Measurements from ENCODE around the gene PFKL.
"Not testable (repeated sequence)": the region's sequence is repeated elsewhere in the genome, so short reads cannot be mapped to it uniquely, and the experiment has no call there.

The PFKL gene

DNA sequence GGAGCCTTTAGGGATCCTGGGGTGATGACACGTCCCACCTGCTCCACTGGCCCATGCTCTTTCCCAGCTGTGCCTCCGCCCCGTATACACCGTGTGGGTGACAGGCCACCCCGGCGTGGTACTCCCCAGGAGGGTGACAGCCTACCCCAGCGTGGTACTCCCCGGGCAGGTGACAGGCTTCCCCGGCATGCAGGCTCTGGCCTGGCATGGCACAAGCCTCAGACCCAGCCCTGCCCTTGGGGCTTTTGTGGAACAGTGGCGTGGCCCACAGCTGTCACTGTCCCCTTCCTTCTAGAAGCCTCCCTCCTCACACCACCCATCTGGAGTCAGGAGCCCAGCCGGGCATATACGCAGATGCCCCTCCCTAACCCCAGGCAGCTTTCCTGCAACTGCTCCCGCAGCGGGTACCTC lies 4.7 kb upstream of the PFKL start:
- DNase-seq, result no peak

DNA sequence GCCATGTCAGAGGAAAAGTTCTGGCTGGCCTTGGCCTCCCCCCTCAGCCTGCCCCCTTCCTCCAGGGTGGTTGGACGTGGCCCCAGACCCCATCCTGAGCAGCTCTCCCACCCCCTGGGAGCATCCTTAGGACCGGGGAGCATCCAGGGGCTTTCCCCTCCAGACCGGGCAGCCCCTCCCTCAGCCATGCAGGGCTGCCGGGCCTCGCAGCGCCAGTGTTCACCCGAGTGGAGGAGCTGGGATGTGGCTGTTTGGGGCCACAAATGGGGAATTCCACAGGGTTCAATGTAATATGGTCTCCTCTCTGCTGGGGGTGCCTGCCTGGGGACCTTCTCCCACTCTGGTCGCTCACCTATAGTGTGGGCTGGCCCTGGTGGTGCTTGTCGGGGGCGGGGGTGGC lies 4.2 kb upstream of the PFKL start:
- DNase-seq, result no peak

DNA sequence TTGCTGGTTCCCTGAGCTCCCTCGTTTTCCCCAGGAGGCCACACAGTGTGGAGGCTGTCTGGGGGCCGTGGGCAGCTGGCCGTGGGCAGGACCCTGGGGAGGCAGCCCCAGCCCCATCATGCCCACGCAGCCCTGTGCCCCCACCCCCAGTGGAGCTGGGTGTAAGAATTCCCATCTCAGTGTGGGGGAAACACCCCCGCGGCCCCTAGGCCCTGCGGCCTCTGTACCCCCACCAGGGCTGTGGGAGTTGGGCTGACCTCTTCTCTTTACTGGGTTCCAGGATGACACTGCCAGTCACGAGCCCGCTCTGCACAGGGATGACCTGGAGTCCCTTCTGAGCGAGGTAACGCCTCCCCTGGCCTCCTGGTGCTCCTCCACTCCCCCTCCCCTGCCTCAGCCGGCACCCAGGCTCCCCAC lies 3.7 kb upstream of the PFKL start:
- DNase-seq, result no peak

DNA sequence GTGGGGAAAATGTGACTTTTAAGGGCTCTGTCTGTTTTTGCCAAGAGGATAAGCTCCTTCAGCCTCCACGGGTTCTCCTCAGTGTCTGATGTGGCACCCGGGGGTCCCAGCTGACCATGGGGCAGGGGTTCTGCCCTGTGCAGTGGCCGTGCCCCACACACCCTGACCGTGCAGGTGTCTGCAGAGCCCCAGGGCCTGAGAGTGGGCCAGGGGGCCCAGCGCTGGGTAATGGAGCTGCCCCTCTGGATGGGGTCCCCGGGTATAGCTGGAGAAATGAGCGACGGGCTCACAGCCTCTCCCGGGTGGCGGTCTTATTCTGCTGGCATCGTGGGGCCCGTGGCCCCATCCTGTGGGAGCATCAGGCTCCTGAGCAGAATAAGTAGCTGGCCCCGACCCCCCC lies 2.9 kb upstream of the PFKL start:
- no peak for DNase-seq

DNA sequence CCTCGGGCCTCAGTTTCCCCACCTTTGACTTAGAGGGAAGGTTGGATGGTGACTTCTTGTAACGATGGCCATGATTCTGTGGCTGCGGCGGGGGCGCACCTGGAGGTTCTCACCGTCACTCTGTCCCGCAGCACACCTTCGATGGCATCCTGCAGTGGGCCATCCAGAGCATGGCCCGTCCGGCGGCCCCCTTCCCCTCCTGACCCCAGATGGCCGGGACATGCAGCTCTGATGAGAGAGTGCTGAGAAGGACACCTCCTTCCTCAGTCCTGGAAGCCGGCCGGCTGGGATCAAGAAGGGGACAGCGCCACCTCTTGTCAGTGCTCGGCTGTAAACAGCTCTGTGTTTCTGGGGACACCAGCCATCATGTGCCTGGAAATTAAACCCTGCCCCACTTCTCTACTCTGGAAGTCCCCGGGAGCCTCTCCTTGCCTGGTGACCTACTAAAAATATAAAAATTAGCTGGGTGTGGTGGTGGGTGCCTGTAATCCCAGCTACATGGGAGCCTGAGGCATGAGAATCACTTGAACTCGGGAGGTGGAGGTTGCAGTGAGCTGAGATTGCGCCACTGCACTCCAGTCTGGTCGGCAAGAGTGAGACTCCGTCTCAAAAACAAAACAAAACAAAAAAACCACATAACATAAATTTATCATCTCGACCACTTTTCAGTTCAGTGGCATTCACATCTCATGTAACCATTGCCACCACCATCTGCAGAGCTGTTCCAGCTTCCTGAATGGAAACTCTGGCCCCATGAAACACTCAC lies 2.1 kb upstream of the PFKL start:
- peak; percentile 91 for DNase-seq

DNA sequence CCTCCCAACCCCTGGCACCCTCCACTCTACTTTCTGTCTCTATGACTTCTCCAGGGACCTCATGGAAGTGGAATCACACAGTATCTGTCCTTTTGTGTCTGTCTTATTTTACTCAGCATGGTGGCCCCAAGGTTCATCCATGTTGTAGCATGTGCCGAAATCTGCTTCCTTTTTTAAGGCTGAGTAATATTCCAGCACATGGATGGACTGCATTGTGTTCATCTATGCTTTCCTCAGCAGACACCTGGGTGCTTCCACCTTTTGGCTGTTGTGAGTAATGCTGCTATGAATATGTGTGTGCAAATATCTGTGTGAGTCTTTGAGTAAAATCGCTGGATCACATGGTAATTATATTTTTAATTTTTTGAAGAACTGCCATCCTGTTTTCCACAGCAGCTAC lies 1.6 kb upstream of the PFKL start:
- DNase-seq, result no peak

DNA sequence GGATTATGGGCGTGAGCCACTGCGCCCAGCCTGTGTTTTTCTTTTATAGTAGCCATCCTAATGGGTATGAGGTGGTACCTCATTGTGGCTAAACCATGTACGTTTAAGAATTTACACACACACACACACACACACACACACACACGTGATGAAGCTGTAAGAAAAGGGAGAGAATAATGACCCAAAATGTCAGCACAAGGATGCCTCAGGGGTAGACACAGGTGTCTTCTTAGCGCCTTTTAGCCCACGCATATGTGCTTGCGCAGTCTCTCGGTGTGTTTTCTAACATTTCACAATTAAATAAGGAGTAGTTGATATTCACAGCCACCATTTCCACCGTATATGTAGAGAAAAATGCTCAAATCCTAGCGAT lies 782 bp upstream of the PFKL start:
- DNase-seq, result no peak

DNA sequence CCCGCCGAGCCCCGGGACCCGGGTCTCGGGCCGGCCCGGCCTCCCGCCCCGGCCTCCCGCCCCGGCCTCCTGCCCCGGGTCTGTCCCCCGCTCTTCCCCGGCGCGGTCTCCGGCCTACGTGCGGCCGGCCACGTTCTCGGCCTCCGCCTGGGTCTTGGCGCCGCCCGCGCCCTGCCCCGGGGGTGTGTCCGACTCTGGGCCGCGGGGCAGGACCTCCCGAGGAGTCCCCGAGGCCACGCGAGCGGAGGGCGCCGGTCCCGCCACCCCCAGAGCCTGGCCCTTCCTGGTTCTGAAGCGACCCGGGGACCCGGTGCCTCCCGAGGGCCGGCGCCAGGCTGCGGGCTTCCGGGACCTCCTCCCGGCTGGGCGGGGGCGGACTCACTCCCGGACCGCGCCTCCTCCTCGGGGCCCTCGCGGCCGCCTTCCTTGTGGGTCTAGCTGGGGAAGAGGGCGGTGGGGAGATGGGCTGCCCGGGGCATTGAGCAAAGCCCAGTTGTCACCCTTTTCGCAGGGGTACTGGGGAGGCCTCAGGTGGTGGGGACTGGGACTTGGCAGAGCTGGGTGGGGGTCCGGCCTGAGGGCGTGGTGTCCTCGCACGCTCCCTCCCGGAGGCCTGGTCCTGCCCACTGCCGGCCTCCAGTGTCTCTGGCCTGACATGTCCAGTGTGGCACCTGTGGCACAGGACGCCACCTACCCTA lies 558 bp downstream of the PFKL start:
- peak; percentile 36 for DNase-seq

DNA sequence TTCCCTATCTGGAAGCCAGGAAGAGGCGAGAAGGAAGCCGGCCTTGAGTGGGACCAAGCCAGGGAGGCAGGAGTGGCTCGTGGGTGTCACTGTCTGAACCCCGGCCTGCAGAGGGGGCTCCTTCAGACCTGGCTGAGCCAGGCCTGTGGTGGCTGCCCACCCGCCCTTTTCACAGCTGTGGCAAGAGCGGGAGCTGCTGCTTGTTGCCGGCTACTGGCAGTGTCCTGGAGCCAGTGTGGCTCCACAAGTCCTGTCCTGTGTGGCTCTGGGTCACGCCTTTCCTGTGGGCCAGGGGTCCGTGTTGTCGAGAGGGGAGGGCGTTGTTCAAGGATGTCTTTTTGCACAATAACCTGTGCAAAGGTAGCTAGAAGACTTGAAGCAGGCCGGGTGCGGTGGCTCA lies 1.3 kb downstream of the PFKL start:
- no peak for DNase-seq

DNA sequence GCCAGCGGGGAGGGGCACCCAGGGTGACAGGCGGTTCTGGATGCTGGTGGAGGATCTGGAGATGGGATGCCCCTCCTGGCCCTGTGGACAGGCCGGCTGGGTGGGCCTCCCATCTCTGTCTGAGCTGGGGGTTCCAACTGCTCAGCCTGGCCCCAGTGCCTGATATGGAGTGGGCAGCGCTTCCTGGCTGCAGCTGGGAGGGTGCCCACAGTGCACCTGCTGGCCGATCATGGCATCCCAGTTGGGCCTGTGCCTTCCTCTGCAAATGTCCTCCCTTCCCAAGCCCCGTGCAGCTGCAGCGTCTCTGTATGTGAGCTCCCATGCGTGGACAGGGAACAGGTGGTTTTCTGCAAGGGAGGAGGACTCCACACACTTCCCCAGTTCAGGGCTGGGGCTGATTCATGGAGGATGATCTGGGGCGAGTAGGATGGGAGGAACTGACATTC lies 2.1 kb downstream of the PFKL start:
- DNase-seq, result no peak

DNA sequence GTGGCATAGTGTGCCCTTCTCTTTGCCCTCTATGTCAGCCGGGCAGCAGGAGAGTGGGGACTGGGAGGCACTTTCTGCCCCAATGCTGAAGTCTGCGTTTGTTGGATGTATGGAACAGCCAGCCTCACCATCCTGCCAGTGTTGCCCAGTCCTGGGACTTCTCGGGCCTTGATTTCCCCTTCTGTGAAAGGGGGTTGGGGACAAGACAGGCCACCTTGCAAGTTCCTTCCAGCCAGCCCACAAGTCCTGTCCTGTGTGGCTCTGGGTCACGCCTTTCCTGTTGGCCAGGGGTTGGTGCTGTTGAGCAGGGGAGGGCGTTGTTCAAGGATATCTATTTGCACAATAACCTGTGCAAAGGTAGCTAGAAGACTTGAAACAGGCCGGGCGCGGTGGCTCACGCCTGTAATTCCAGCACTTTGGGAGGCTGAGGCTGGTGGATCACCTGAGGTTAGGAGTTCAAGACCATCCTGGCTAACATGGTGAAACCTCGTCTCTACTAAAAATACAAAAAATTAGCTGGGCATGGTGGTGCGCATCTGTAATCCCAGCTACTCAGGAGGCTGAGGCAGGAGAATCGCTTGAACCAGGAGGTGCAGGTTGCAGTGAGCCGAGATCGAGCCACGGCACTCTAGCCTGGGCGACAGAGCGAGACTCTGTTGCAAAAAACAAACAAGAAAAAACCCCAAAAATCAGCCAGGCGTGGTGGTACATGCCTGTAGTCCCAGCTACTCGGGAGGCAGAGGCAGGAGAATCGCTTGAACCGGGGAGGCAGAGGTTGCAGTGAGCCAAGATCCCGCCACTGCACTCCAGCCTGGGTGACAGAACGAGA lies 2.9 kb downstream of the PFKL start:
- not testable (repeated sequence) for DNase-seq

DNA sequence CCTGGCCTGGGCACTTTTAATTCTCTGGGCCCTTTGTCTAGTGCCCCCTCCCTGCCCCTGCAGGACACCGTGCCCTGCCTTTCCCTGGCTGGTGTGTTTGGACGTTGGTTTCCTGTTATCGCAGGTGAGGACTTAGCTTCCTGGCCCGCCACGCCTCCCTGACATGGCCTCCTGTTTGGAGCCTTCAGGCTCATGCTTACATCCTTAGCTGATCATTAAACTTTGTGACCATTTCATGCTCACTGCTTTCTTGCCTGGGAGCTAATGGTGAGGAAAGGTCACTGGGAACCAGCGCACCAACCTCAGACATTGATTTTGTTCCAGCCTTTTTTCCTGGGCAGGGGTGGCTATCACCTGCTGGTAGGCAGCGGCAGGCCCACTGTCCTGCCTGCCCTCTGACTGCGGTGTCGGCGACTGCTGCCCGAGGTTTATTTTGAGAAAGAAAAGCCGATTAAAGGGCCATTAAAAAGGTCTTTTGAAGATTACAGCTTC lies 3.7 kb downstream of the PFKL start:
- DNase-seq, result no peak

DNA sequence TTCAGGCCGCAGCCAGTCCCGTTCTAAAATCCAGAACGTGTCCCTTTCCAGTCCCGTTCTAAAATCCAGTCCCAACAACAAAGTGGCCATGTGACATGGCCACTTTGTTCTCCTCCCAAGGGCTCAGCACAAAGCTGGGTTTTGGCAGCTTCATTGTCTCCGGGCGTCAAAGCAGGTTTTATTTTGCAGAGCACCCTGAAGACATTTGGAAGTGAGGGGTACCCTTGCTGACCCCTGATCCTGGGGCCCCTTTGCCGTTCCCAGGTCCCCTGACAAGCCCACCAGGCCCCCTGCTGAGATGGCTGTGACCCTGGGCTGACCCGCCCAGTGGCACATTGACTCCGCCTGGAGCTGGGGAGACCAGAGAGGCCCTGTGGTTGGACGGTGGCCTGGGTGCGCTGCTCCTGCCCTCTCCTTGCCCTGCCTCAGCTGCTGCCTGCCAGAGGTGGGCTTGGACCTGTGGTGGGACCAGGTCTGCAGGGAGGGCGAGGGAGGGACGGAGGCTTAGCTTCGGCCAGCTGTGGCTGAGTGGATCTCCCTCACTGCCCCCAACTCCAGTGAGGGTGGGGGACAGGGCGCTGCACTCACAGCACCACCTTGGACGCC lies 4.3 kb downstream of the PFKL start:
- DNase-seq, result peak; percentile 68

DNA sequence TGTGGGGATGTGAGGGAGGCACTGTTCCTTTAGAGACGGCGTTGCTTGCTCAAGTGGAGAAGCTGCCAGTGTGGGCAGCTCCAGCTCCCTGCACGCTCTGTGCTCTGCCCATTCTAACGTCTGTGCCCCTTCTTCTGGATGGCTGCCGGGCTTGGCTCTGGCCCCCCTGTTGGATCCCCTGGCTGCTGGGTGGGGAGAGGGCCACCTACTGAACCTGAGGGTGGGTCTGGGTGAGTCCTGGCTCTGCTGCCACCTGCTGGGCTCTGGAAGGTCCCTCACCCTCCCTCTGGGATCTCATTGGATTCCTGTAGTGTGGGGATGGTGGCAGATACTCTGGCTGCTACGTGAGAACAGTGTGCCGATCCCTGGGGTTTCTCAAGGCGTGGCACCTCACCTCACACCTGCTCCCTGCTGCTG lies 5.0 kb downstream of the PFKL start:
- peak; percentile 56 for DNase-seq

DNA sequence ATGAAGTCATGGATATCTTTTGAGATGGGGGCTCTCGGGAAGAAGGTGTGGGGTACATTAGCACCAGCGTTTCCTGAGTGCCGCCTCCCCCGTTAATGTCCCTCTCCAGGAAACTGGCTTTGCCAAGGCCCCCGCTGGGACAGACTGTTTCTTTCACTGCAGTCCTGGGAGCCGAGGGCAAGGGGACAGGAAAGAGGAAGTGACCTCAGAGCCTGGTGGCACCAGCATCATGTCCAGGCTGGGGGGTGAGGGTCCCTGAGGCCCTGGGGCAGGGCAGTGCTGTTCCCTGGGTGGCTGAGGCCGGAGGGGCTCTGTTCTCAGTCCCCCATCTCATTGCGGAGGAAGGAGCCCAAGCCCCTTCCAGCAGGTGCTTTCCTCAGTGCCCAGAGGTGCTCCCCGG lies 5.8 kb downstream of the PFKL start:
- DNase-seq, result peak; percentile 14

DNA sequence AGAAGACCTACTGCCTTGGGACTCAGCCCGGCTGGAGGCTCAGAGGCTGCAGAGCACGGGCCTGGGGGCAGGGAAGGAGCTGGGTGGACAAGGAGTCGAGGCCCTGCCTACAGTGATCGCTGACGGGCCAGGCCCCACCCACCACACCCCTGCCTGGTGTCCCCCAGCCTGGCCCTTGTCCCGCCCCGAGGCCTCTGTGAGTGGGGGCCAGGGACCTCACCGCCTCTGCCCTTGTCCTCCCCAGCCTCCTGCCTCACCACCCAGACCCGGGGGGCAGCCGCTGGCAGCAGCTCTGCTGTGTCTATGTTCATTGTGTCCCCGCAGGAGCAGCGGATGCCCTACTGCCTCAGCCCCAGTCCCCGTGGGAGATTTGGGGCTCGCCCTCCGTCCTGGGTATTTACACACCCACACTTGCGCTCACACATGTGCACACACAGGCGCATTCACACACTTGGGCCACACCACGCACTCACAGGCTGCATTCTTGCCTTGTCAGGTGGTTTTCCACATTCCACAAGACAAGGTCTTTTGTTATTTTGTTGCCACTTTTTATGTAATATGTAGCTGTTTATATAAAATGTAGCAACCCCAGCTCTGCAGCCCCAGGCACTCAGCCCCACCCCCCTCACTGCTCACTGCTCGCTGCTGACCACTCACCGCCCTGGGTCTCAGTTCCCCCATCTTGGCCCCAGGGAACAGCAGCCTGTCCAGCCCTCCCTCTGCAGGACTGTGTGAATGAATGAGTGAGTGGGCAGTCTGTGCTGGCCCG lies 7.3 kb downstream of the PFKL start:
- DNase-seq, result no peak

DNA sequence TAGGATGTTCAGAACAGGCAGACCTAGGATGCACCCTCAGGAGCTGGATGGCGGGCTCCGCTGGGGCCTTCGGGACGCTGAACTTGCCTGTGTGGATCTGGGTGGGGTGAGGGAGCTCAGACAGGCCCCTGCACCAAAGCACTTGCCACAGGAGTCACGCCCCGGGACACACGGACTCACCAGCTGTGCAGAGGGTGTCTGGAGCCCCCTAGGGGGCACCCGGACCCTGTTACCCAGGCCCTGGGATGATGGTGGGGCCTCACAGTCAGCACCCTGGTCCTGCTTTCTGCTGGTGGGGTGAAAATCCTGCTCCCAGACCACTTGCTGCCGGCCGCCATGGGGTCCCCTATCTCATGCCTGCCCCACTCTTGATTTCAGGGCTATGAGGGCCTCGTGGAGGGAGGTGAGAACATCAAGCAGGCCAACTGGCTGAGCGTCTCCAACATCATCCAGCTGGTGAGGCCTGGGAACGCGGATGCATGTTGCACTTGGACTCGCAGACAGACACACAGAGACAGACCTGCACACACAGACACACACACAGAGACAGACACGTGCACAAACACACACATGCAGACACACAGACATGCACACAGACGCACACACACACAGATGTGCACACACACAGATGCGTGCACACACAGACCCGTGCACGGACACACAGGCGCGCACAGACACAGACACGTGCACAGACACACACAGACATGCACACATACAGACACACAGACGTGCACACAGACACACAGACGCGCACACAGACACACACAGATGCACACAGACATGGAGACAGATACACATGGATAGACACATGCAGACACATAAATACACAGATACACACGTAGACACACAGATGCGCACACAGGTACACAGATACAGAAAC lies 11.0 kb downstream of the PFKL start:
- DNase-seq, result no peak

DNA sequence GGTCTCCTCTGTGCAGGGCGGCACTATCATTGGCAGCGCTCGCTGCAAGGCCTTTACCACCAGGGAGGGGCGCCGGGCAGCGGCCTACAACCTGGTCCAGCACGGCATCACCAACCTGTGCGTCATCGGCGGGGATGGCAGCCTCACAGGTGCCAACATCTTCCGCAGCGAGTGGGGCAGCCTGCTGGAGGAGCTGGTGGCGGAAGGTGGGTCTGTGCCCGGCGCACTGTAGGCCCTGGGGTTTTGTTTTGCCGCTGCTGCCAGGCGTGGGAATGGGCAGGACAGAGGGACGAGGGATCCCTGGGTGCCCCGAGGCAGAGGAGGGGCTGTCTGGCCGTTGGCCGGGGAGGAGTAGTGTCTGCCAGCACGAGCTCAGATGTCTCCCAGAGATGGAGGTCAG lies 12.2 kb downstream of the PFKL start:
- no peak for DNase-seq

DNA sequence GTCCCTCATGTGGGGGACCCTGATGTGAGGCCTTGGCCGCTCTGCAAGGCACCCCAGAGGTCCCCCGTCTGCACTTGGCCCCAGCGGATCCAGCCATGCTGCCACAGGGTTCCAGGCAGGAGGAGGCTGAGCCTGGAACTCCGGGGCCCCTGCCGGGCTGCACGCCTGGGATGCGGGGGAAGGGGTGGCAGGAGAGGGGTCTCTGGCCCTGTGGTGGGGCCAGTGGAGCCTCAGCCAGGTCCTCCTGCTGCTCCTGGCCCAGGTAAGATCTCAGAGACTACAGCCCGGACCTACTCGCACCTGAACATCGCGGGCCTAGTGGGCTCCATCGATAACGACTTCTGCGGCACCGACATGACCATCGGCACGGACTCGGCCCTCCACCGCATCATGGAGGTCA lies 12.9 kb downstream of the PFKL start:
- DNase-seq, result no peak

DNA sequence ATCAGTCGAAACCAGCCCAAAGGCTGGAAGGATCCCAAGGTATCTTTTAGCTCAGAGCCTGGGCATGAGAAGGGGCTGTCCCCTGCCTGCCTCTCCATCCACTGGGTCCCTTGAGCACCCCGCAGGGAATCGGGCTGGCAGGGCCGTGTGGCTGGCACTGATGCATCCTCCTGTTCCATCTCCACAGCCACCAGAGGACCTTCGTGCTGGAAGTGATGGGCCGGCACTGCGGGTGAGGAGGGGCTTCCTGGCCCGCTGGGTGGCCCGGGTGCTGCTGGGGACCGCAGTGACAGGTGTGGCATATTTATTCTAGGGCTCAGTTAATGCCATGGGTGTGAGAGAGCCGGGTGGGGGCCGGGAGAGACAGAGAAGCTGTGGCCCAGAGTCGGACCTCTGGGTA lies 13.6 kb downstream of the PFKL start:
- DNase-seq, result no peak

DNA sequence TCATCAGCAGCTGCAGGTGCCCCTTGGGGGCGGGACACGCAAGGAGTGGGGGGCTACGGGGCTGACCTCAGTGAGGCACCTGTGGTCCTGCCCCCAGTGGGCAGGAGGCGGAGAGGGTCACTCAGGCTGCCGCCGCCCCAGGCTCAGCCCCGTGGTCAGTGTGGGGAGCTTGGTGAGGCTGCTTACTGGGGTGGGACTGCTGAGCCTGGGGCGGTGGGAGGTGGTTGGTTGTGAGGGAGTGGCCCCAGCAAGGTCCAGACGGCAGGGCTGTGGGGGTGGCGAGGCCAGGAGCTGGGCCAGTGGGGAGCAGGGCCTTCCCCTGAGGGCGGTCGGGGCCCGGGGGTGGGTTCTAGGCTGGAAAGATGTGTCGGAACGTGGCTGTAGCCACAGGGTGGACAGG lies 14.3 kb downstream of the PFKL start:
- DNase-seq, result no peak

Measured in midbrain (tissue), 1 donor.